Measurements from ENCODE around the gene IL1F10. TPM values are rescaled to one million over a fixed set of nuclear protein-coding genes. Genes with fewer than 3 reads are reported as not detected.

The IL1F10 gene, protein sequence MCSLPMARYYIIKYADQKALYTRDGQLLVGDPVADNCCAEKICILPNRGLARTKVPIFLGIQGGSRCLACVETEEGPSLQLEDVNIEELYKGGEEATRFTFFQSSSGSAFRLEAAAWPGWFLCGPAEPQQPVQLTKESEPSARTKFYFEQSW
- not detected for total RNA-seq
- polyA plus RNA-seq = not detected
- long read RNA-seq, donor 1 = 0 reads
- long read RNA-seq, donor 2 = 0 reads
- long read RNA-seq, donor 3 = 0 reads

GRCh38 chr2:113067681-113068080 is at the start of gene IL1F10:
IL1F10 (plus strand) TSS chr2:113067970; CDS start chr2:113072739, 4,769 bp downstream.
- no peaks in the 10 kb centered on the region for H3K4me1 ChIP-seq (ENCODE audit: insufficient read depth)

DNA sequence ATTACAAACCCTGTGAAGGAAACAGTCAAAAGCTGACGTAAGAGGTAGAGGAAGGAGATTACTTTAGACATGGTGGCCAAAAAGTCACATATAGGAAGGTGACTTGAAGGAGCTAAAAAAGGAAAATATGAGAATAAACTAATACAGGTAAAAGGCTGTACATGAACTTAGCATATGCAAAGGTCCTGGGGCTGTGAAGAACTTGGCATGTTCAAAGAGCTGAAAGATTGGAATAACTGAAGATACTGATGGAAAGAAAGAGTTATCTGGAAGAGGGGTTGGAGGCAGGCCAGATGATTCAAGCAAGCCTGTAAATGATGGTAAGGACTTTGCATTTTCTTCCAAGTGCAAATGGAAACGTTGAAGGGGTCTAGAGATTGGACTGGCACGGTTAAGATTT is 49.3 kb upstream of the IL1F10 start:
- Histone ChIP-seq H3K4me3 (no peak overlapping the region), H3K4me1 (ENCODE audit: insufficient read depth) (no peaks in the 10 kb centered on the region), H3K36me3 (no peaks in the 10 kb centered on the region), H3K27me3 (no peaks in the 10 kb centered on the region), H3K27ac (no peak overlapping the region), H3K9me3 (no peaks in the 10 kb centered on the region)
- TF ChIP-seq POLR2A (IDR thresholded peaks at IDR 0.05) (no peak), CTCF (IDR thresholded peaks at IDR 0.05) (no peak), EP300 (IDR thresholded peaks at IDR 0.05) (no peak)
- WGBS, 3 donors = 69 to 82% (median 74%) methylated on average over 3 of the region's 3 CpGs
- no peak for DNase-seq
- intact Hi-C loops (cut with DNase I) = no loop called here

More at GRCh38 chr2:113067681-113068080, at the start of gene IL1F10:
- DNase-seq = no peak
- no peak within 1 kb of the TSS for H3K27ac ChIP-seq
- no peak within 1 kb of the TSS for H3K4me3 ChIP-seq
- no peaks in the 10 kb centered on the region for H3K36me3 ChIP-seq
- WGBS, 3 donors = 71 to 84% (median 76%) methylated on average over 3 of the region's 3 CpGs
- intact Hi-C loops (cut with DNase I) = no loop called here
- no peaks in the 10 kb centered on the region for H3K27me3 ChIP-seq
- TF ChIP-seq EP300 (IDR thresholded peaks at IDR 0.05) (no peak), CTCF (IDR thresholded peaks at IDR 0.05) (no peak), POLR2A (IDR thresholded peaks at IDR 0.05) (no peak)
- H3K9me3 ChIP-seq = no peaks in the 10 kb centered on the region

DNA sequence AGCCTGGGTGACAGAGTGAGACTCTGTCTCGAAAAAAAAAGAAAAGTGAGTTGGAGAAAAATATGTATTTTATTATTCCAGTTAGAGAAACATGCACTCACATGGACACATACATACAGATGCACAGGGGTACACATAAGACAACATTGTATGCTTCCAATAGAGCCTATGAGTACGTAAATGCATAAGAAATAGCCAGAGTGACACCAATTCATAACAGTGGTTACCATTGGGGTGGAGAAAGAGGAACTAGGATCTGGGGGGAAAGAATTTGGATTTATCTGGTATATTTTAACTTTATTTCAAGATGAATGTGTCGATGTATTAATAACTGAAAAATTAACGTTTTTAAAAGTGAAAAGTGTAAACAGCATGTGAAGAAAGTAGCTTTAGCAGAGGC is 46.5 kb upstream of the IL1F10 start:
- DNase-seq = no peak
- WGBS, 3 donors = 42 to 66% (median 43%) methylated on average over 4 of the region's 4 CpGs
- TF ChIP-seq POLR2A (IDR thresholded peaks at IDR 0.05) (no peak), EP300 (IDR thresholded peaks at IDR 0.05) (no peak), CTCF (IDR thresholded peaks at IDR 0.05) (no peak)
- no peaks in the 10 kb centered on the region for H3K36me3 ChIP-seq
- no peaks in the 10 kb centered on the region for H3K27me3 ChIP-seq
- no peak overlapping the region for H3K4me3 ChIP-seq
- intact Hi-C loops (cut with DNase I) = no loop called here
- no peaks in the 10 kb centered on the region for H3K4me1 ChIP-seq (ENCODE audit: insufficient read depth)
- H3K27ac ChIP-seq = no peak overlapping the region
- no peaks in the 10 kb centered on the region for H3K9me3 ChIP-seq

DNA sequence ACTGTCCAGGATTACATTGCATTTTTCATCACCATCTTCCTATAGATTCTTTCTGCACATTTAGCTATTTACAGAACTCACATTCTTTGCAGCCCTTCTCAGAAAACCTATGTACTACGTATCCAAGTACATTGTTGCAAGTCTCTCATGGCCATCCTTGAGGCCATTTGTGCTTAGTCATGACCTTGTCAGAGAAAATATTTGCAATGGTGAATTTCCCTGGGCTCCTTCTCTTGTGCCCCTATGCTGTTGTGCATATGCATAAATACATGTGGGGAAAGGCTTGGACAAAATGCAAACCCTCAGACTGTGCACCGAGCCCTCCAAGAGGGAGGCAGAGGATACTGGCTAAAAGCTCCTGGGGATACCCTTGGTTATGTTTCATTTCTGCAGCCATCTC is 43.0 kb upstream of the IL1F10 start:
- intact Hi-C loops (cut with DNase I) = no loop called here
- no peak overlapping the region for H3K27ac ChIP-seq
- H3K27me3 ChIP-seq = no peaks in the 10 kb centered on the region
- no peak overlapping the region for H3K4me3 ChIP-seq
- H3K36me3 ChIP-seq = no peaks in the 10 kb centered on the region
- no peaks in the 10 kb centered on the region for H3K9me3 ChIP-seq
- H3K4me1 ChIP-seq (ENCODE audit: insufficient read depth) = no peaks in the 10 kb centered on the region
- no peak for TF ChIP-seq POLR2A (IDR thresholded peaks at IDR 0.05)
- no peak for TF ChIP-seq EP300 (IDR thresholded peaks at IDR 0.05)
- TF ChIP-seq CTCF (IDR thresholded peaks at IDR 0.05) = no peak
- DNase-seq = no peak
- 83 to 86% (median 85%) methylated on average over 2 of the region's 2 CpGs for WGBS, 3 donors

All from ovary (tissue), 10 donors.